22Rv1 (cell line): ENCODE data around the gene TMEM95.

Experiments used
- H3K27ac ChIP-seq: fragments of 450-650 bp; 2 replicates; pipeline ENCODE4 v1.5.1; 2017
- ZFX ChIP-seq: fragments of 450-650 bp; IDR thresholded peaks from 2 replicates; pipeline ENCODE4 v1.6.1; 2017; ENCODE audit warnings: antibody characterized with exemption, borderline replicate concordance
- TF ChIP-seq, protein P1 (sequence below): fragments of 450-650 bp; IDR thresholded peaks from 2 replicates; pipeline ENCODE4 v1.5.1; 2017; ENCODE audit warnings: mild to moderate bottlenecking

TMEM95 gene

GRCh38 chr17:7317161-7317803, 37.7 kb upstream of the TMEM95 start:
- TF ChIP-seq ZFX = no peak
- TF ChIP-seq, protein P1, sequence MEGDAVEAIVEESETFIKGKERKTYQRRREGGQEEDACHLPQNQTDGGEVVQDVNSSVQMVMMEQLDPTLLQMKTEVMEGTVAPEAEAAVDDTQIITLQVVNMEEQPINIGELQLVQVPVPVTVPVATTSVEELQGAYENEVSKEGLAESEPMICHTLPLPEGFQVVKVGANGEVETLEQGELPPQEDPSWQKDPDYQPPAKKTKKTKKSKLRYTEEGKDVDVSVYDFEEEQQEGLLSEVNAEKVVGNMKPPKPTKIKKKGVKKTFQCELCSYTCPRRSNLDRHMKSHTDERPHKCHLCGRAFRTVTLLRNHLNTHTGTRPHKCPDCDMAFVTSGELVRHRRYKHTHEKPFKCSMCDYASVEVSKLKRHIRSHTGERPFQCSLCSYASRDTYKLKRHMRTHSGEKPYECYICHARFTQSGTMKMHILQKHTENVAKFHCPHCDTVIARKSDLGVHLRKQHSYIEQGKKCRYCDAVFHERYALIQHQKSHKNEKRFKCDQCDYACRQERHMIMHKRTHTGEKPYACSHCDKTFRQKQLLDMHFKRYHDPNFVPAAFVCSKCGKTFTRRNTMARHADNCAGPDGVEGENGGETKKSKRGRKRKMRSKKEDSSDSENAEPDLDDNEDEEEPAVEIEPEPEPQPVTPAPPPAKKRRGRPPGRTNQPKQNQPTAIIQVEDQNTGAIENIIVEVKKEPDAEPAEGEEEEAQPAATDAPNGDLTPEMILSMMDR = no peak

GRCh38 chr17:7318121-7318860, 36.7 kb upstream of the TMEM95 start:
- peak overlapping the region; percentile 99; the same call in 1 of the 2 replicates for H3K27ac ChIP-seq
- TF ChIP-seq ZFX = no peak
- TF ChIP-seq, protein P1 = no peak

More at GRCh38 chr17:7317161-7317803, 37.7 kb upstream of the TMEM95 start:
- peak overlapping the region; percentile 99 for H3K27ac ChIP-seq

DNA sequence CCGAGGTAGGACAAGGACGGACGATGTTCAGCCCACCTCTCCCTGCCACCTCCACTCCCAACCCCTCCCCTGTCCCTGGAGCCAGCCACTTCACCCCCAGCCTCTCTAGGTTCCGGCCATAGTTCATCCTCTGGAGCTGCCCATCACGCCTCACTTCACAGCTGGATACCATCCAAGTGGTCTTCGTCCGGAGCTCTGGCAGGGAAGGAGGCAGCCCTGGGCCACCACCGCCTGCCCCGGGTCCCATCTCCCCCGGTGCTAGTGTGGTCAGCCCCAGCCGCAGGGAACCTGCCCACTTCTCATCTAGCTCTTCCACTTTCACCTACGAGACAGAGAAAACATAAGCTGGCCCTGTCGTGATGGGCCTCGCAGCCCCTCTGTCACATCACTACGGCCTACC, 33.5 kb upstream of the TMEM95 start:
- H3K27ac ChIP-seq = no peak overlapping the region
- TF ChIP-seq, protein P1 = no peak
- no peak for TF ChIP-seq ZFX

DNA sequence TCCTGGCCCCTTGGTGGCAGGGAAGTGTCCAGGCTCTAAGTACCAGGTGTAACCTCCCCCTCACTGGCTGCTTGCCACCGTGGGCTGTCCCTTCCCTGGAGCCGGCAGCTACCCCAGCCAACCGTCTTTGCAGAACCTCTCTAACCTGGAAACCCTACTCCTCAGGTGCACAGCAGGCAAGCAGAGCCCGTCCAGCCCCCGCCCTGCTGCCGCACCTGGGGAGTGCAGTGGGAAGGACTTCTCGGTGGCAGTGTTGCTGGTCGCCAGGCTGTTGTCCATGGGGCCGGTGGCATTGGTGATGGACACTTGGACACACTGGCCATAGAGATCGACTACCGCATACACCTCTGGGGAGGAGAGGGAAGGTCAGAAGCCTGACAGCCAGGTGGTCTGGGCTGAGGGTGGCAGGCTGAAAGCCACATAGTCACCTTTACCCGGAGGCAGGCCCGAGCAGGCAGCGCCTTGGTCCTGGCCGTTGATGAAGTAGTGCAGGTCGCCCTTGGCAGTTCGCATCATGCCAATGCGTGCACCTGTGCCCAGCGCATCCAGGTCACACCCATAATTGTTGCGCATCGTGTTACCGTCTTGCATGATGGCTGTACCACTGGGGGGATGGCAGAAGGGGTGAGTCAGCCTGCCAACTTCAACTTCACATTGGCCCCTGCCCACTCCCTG, 32.3 kb upstream of the TMEM95 start:
- no peak overlapping the region for H3K27ac ChIP-seq
- TF ChIP-seq, protein P1 = no peak
- no peak for TF ChIP-seq ZFX

GRCh38 chr17:7323731-7324437, 31.1 kb upstream of the TMEM95 start:
- H3K27ac ChIP-seq = no peak overlapping the region
- TF ChIP-seq, protein P1 = peak; percentile 90
- no peak for TF ChIP-seq ZFX

GRCh38 chr17:7324438-7324779, 30.5 kb upstream of the TMEM95 start:
- no peak overlapping the region for H3K27ac ChIP-seq

More at GRCh38 chr17:7324438-7324779, 30.5 kb upstream of the TMEM95 start:
- TF ChIP-seq ZFX = no peak
- TF ChIP-seq, protein P1 = peak; percentile 71
